Liver (tissue), 9 donors: ENCODE data around the gene NUCB2. TPM values are rescaled to one million over a fixed set of nuclear protein-coding genes. Genes with fewer than 3 reads are reported as not detected.

Experiments used
- DNase-seq: peaks from one replicate; pipeline ENCODE4 v3.0.0-alpha.2; 2017; ENCODE audit warnings: low spot score
- H3K27ac ChIP-seq, 2 donors: one replicate each; pipeline ENCODE4 v1.7.0; 2013; ENCODE audit warnings: inconsistent platforms in 2 of 2, low read length in 2 of 2, control low read depth in 1 of 2, low read depth in 1 of 2, mild to moderate bottlenecking in 1 of 2
- H3K27me3 ChIP-seq, 4 donors: one replicate each; pipeline versions ENCODE4 v1.6.1 to v1.7.0; 2013; ENCODE audit warnings: low read length in 3 of 4, inconsistent platforms in 1 of 4, mild to moderate bottlenecking in 1 of 4, moderate library complexity in 1 of 4; ENCODE audit not compliant: control insufficient read depth in 4 of 4, insufficient read depth in 4 of 4
- H3K36me3 ChIP-seq, 4 donors: one replicate each; pipeline versions ENCODE4 v1.6.1 to v1.7.0; 2013; ENCODE audit warnings: low read length in 3 of 4, mild to moderate bottlenecking in 3 of 4, low read depth in 1 of 4, moderate library complexity in 1 of 4; ENCODE audit not compliant: control insufficient read depth in 4 of 4, insufficient read depth in 3 of 4
- H3K4me1 ChIP-seq, 4 donors: one replicate each; pipeline versions ENCODE4 v1.6.1 to v1.7.0; 2013; ENCODE audit warnings: low read length in 3 of 4, mild to moderate bottlenecking in 3 of 4, moderate library complexity in 1 of 4; ENCODE audit not compliant: control insufficient read depth in 4 of 4, insufficient read depth in 4 of 4
- H3K4me3 ChIP-seq, 3 donors: one replicate each; pipeline versions ENCODE4 v1.6.1 to v1.7.0; 2013; ENCODE audit warnings: low read length in 3 of 3, control low read depth in 1 of 3, low read depth in 1 of 3, mild to moderate bottlenecking in 1 of 3
- H3K9ac ChIP-seq, 2 donors: one replicate each; pipeline ENCODE4 v1.7.0; 2013; ENCODE audit warnings: low read length in 2 of 2, mild to moderate bottlenecking in 2 of 2, moderate library complexity in 2 of 2, control low read depth in 1 of 2, low read depth in 1 of 2
- H3K9me3 ChIP-seq, 4 donors: one replicate each; pipeline versions ENCODE4 v1.6.1 to v1.7.0; 2013; ENCODE audit warnings: low read length in 3 of 4; ENCODE audit not compliant: control insufficient read depth in 4 of 4
- ATF3 ChIP-seq: IDR thresholded peaks from 2 replicates; pipeline ENCODE4 v1.6.1; 2016; ENCODE audit warnings: antibody characterized with exemption
- FOXA1 ChIP-seq: IDR thresholded peaks from 2 replicates; pipeline ENCODE4 v1.6.1; 2016; ENCODE audit warnings: antibody characterized with exemption
- FOXA2 ChIP-seq: IDR thresholded peaks from 2 replicates; pipeline ENCODE4 v1.6.1; 2016; ENCODE audit warnings: antibody characterized with exemption
- GABPA ChIP-seq, 2 donors: IDR thresholded peaks in 1 of 2; conservative IDR thresholded peaks in 1 of 2; 2 replicates each; pipeline ENCODE4 v1.6.1; 2016; ENCODE audit warnings: antibody characterized with exemption in 2 of 2, mild to moderate bottlenecking in 1 of 2, moderate library complexity in 1 of 2
- HNF4A ChIP-seq, 2 donors: conservative IDR thresholded peaks; 2 replicates each; pipeline ENCODE4 v1.6.1; 2016; ENCODE audit warnings: antibody characterized with exemption in 2 of 2, mild to moderate bottlenecking in 2 of 2
- HNF4G ChIP-seq: IDR thresholded peaks from 2 replicates; pipeline ENCODE4 v1.6.1; 2016; ENCODE audit warnings: antibody characterized with exemption
- JUND ChIP-seq, 2 donors: IDR thresholded peaks; 2 replicates each; pipeline ENCODE4 v1.6.1; 2016; ENCODE audit warnings: antibody characterized with exemption in 2 of 2
- MAX ChIP-seq: IDR thresholded peaks from 2 replicates; pipeline ENCODE4 v1.6.1; 2016; ENCODE audit warnings: antibody characterized with exemption
- NR2F2 ChIP-seq: IDR thresholded peaks from 2 replicates; pipeline ENCODE4 v1.6.1; 2016; ENCODE audit warnings: antibody characterized with exemption
- REST ChIP-seq: IDR thresholded peaks from 2 replicates; pipeline ENCODE4 v1.6.1; 2016; ENCODE audit warnings: antibody characterized with exemption, mild to moderate bottlenecking
- RXRA ChIP-seq, 2 donors: IDR thresholded peaks; 2 replicates each; pipeline ENCODE4 v1.6.1; 2017 to 2018; ENCODE audit warnings: antibody characterized with exemption in 2 of 2, mild to moderate bottlenecking in 1 of 2
- SP1 ChIP-seq: IDR thresholded peaks from 2 replicates; pipeline ENCODE4 v1.6.1; 2018; ENCODE audit warnings: antibody characterized with exemption, mild to moderate bottlenecking
- TAF1 ChIP-seq: conservative IDR thresholded peaks from 2 replicates; pipeline ENCODE4 v1.6.1; 2016; ENCODE audit warnings: antibody characterized with exemption, mild to moderate bottlenecking
- WGBS: extraction: QIAGEN DNeasy Blood & Tissue Kit; methylation state at CpG from one replicate; pipeline ENCODE4 v1.1.7; 2013; 5-methylcytosine and 5-hydroxymethylcytosine counted together
- polyA plus RNA-seq, 2 donors: library from polyadenylated mRNA; stranded (reverse) in 1 of 2; unstranded in 1 of 2; fragments of 200-250 nt in 1 of 2; fragments of >200 nt in 1 of 2; fragmentation: Nextera tagmentation in 1 of 2; extraction: Ambion mirVana in 1 of 2; gene quantifications; one replicate each; pipeline versions ENCODE4 v1.2.1 to v1.2.3, GENCODE V29; 2013 to 2015
- total RNA-seq, 2 donors: library from RNA; depleted of rRNA; stranded (reverse); fragments of >200 nt; gene quantifications; one replicate each; pipeline ENCODE4 v1.2.3, GENCODE V29; 2014
- donor health status: healthy.
- donor health status: healthy.
- donor health status: healthy.
- donor health status: healthy.
- donor health status: healthy.

The NUCB2 gene
- total and polyA plus RNA-seq, 4 donors, result 68.5 to 112 (median 103) TPM

- Histone ChIP-seq H3K9ac (no peak overlapping the region), H3K36me3 (no peaks in the 10 kb centered on the region), H3K4me1 (no peaks in the 10 kb centered on the region), H3K4me3 (no peak overlapping the region), H3K9me3 (no peaks in the 10 kb centered on the region), H3K27ac (no peak overlapping the region), H3K27me3 (no peaks in the 10 kb centered on the region)
- DNase-seq, result no peak
- WGBS, result 71% methylated on average over 2 of the region's 2 CpGs
- TF ChIP-seq HNF4A (conservative IDR thresholded peaks at IDR 0.05) (no peak), JUND (IDR thresholded peaks at IDR 0.05) (no peak), HNF4G (no peak), FOXA1 (no peak), SP1 (no peak), NR2F2 (no peak), TAF1 (no peak), REST (no peak)
These were observed 32.5 kb upstream of the NUCB2 start for GRCh38 chr11:17244046-17244445.

GRCh38 chr11:17250561-17251350 lies 25.8 kb upstream of the NUCB2 start:
- Histone ChIP-seq H3K9ac (no peak overlapping the region), H3K4me1 (no peaks in the 10 kb centered on the region), H3K36me3 (no peaks in the 10 kb centered on the region), H3K4me3 (no peak overlapping the region), H3K9me3 (no peaks in the 10 kb centered on the region), H3K27me3 (no peaks in the 10 kb centered on the region), H3K27ac (no peak overlapping the region)
- DNase-seq, result no peak
- TF ChIP-seq REST (no peak), FOXA2 (no peak), GABPA (IDR thresholded peaks at IDR 0.05 in 1 of 2, conservative IDR thresholded peaks at IDR 0.05 in 1 of 2) (no peak), JUND (IDR thresholded peaks at IDR 0.05) (no peak), SP1 (no peak), HNF4G (no peak), TAF1 (no peak), ATF3 (no peak), RXRA (IDR thresholded peaks at IDR 0.05) (no peak), MAX (no peak)
